Measurements from ENCODE around the gene MARVELD1.

The MARVELD1 gene

DNA sequence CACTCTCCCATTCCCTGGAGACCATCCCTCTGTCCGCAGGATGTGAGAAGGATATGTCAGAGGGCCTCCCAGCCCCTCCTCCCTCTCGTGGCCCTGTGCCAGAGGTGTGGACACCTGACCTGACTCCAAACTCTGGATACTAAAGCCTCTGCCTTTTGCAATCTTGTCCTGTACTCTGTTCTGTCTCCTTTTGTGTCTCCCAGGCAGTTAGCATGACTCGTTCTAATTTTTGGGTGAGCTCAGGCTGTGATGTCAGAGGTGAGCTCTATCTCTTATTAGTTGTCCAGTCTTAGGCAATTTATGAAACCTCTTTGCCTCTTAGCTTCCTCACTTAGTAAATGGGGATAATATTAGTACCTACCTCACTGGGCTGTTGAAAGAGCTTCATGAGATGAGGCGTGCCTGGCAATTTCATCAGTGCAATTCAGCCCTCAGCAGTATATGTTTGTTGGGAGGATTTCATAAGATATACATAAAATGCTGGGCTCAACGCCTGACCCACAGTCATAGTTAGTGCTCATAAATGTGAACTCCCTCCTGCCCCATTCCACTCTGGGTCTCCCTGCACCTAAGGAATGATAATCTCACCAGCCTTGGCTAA is 10.9 kb downstream of the MARVELD1 start:
- no peak for DNase-seq

DNA sequence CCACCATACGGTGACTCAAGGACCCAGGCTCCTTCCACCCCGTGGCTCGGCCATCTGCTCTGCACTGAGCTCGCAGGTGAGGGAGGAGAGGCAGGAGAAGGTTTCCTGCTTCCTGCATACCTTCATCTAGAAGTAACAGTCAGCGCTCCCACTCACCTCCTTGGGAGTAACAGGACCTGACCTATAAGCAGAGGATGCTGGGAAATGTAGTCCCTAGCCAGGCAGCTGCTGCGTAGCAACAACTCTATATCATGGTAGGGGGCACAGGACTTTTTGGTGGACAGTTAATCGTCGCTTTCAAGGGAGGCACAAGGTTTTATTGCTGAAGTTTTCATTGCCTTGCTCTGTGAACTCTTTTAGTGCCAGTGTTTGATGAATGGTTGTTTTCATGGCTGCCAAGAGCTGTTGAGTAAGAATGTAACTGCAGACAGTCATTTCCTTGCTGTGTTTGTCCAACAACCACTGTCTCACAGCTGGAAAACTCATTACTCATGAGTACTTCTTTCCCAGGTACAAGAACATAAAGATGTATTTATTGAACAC is 13.2 kb downstream of the MARVELD1 start:
- DNase-seq, result no peak

DNA sequence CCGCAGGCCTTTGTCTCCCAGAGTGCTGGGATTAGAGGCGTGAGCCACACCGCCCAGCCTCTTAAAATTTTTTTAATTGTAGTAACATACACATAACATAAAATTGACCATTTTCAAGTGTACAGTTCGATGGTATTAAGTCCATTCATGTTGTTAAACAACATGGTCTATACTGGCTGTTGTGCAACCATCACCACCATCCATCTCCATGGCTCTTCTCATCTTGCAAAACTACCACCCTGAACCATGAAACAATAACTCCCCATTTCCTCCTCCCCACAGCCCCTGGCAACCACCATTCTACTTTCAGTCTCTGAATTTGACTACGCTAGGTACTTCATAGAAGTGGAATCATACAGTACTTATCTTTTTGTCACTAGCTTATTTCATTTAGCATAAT is 15.5 kb downstream of the MARVELD1 start:
- no peak for DNase-seq

- DNase-seq, result peak; percentile 64
Observed at GRCh38 chr10:97731346-97732051, 18.0 kb downstream of the MARVELD1 start.

- DNase-seq, result no peak
Observed at GRCh38 chr10:97732052-97732359, 18.5 kb downstream of the MARVELD1 start.

DNA sequence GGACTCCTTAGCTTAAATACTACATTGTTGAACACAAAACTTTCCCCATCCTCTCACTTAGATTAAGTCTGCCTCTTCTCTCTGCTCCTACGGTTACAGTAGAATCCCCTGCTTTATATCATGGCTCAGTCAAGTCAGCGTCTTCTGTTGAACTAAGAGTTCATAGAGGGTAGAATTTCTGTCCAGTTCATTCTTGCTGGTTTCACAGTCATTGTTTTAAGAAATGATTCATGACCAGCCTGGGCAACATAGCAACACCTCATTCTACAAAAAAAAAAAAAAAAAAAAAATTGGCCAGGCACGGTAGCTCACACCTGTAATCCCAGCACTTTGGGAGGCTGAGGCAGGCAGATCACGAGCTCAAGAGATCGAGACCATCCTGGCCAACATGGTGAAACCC is 19.7 kb downstream of the MARVELD1 start:
- no peak for DNase-seq

DNA sequence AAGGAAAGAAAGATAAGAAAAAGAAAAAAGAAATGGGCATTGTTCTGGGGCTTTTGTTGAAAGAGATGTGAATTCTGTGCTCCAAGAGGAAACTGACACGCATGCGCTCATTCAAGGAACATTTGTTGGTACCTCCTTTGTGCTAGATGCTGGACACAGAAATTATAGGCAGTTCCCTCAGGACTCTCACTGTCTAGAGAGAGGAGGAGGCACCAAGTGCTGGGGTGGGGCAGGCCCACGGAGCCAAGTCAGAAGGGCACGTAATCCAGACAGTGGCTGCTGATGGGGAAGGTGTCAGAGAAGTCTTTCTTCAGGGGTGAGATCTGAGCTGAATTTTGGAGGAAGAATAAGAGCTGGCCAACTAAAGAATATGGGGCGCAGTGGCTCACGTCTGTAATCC is 20.5 kb downstream of the MARVELD1 start:
- no peak for DNase-seq

DNA sequence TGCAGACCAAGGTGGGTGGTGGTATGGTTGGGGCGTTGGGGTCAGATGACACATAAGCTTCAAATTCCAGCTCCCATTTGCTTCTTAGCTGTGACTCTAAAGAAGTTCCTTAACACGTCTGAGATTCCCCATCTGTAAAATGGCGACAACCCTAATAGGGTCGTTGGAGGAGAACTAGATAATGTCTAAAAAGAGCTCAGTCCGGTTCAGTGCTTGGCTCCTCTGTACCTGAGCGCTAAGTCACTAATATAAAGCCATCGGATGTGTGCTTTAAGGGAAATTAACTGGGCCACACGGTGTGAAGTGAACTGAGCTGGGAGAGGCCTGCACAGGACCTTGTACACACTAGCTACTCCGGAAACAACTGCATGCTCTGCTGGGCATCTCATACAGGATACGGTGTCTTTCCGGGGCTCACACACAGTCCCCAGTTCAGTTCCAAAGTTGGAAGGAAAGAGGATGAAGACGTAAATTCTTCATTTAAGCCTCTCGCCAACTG is 22.9 kb downstream of the MARVELD1 start:
- no peak for DNase-seq

DNA sequence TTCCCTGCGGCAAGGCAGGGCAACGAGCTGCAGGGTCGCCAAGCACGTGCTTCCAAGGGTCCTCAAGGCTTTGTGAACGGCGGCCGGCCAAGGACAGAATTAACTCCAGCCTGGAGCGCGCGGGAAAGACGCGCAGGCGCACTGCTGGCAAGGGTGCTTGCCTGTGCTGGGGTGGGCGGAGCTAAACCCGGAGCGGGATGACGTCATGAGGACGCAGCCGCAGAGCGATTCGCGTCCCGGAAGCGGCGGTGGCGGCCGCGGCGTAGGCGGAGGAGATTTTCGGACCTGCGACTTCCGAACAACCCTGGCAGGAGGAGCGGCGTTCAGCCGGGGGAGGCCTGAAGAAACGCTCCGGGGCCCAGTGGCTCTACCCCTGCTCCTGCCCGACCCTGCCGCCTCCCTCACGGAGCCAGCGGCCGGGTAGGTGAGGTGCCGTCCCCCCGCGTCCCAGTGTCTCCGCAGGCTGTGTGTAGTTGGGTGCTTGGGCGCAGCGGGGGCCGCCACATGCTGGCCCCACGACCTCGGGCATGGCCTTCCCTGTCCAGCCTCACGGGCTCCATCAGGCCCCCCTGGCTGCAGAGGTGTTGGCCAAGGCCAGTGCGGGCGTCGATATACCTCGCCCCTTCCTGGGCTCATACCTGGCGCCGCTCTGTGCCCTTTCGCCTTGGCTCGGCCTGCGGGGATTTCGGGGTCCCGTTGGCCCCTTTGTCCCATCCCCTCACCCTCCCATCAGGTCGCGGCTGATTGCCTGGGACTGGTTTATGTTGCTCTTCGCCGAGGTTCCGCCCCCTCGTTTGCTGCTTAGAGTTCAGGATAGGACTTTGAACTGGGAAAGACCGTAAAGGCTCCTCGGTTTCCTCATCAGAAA is 23.6 kb downstream of the MARVELD1 start, which contains the start of gene ZFYVE27:
ZFYVE27 (plus strand) TSS at position 227 of the 868 bp plus-strand sequence. CDS start 1,350 bp downstream, outside the sequence.
- peak; percentile 95 for DNase-seq

DNA sequence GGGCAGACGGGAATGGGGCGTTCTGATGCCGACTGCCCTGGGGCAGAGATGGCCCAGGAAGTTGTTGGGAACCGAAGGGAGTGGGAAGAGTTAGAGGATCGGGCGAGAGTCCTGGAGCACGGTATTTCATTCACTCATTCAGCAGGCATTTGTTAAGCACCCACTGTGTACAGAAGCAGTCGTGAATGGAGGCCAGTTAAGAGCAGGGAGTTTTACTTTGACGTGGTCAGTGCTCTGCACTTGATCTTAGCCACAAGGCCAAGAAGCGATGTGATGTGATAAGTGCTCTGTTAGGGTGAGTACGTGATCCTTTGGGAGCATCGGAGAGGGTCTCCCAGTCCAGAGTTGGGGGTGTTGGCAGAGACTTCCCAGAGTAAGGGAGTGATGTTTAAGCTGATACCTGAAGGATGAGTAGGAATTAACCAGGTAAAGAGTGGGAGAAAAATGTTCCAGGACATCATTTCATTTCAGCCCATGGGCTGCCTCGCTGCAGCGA is 24.3 kb downstream of the MARVELD1 start:
- peak; percentile 4 for DNase-seq

DNA sequence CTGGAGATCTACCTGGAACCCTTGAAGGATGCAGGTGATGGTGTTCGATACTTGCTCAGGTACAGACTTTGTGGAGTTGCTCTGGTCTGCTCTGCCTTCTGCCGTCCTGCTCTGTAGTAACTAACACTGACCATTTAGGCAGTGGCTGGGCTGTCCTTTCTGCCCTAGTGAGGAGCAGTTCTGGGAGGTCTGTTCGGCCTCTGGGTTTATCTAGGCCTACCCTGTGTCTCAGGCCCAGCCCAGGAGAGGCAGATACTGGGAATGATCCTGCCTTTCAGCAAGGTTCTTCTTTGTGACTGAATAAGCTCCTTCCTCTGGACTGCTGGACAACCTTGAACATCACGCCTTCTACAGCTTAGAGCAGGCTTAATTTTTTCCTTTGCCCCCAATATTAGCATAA is 25.1 kb downstream of the MARVELD1 start:
- DNase-seq, result no peak

GRCh38 chr10:97740613-97741012 is 27.1 kb downstream of the MARVELD1 start:
- DNase-seq, result no peak

DNA sequence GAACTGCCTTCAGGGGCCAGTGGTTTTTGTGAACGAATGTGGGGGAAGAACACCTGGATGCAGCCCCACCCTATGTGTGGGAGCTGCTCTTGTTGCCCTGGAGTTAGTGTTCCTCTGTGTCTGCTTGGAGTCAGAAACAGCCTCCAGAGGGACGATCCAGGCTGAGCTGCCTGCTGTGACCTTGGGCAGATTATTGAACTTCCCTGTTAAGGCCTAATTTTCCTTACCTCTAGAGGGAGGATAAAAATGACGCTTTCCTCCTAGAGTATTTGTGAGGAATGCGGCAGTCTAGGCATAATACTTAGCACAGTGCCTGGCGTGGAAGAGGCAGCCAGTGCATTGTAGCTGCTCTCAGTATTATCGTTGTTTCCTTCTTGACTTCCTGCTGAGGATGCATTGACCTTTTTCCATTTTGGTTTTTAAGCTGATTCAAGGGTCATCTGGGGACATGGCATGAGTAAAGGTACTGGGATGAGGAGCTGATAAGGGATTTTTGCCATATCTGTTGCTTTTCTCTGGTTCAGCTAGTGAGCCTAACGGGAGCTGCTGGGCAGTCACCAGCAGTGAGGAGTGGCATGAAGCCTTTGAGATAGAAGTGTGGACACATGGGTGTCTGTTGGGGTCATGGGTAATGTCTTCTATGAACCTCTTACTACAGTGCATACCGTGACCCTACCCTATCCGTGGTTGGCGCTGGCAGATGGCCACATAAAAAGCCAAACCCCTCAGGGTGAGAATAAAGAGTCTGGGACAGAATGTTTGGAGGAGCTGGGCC is 29.8 kb downstream of the MARVELD1 start:
- DNase-seq, result no peak

DNA sequence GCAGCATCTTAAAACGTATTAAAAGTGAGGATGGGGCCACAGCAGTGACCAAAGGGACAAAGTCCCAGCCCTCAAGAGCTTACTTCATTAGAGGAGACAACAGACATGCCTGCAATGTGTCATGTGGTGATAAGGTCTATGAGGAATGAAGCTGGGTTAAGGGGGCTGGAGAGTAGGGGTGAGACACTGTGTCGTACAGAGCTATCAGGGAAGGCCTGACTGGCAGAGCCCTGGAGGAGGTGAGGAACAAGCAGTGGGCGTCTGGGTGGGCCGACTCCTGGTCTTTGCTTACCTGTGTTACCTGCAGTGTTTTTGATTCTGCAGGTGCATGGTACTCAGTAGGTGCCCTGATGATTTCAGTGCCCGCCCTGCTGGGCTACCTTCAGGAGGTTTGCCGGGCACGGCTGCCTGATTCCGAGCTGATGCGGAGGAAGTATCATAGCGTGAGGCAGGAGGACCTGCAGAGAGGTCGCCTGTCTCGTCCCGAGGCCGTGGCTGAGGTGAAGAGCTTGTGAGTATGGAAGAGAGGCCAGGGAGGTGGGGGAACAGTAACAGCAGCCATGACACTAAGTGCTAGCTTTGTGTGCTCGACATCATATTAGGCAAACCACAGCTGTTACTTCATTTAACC is 31.0 kb downstream of the MARVELD1 start:
- no peak for DNase-seq

- DNase-seq, result no peak
Observed at GRCh38 chr10:97747573-97747972, 34.0 kb downstream of the MARVELD1 start.

GRCh38 chr10:97748116-97748515 is 34.6 kb downstream of the MARVELD1 start:
- DNase-seq, result no peak

DNA sequence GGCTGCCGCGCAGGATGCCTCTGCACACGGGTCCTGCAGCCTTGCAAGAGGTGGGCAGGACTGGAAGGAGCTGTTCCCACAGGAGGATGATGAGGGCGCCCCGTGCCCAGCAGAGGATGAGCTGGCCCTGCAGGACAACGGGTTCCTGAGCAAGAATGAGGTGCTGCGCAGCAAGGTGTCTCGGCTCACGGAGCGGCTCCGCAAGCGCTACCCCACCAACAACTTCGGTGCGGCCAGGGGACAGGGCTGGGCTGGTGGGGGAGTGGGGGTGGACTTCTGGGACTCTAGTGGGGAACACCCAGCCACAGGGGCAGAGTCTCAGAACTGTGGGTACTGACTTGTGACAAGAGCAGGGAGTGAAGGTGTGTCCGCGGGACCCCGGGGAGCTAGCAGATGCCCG is 39.4 kb downstream of the MARVELD1 start:
- no peak for DNase-seq

DNA sequence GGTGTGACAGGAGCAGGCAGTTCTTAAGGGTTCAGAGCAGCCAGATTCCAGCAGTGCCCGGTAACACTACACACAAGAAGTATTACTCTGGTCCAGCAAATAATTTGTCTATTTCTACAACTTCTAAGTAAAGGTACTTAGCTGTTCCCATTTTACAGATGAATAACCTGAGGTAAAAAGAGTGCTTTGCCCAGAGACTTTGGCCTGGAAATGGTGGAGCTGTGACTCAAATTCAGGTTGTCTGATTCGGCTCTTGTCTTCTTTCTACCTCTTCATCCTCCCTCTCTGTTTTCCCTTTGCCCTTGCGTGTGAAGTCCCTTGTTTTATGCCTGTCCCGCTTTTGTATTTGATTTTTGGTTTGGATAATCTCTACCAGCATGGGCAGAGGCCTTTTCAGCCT is 41.2 kb downstream of the MARVELD1 start:
- DNase-seq, result no peak

DNA sequence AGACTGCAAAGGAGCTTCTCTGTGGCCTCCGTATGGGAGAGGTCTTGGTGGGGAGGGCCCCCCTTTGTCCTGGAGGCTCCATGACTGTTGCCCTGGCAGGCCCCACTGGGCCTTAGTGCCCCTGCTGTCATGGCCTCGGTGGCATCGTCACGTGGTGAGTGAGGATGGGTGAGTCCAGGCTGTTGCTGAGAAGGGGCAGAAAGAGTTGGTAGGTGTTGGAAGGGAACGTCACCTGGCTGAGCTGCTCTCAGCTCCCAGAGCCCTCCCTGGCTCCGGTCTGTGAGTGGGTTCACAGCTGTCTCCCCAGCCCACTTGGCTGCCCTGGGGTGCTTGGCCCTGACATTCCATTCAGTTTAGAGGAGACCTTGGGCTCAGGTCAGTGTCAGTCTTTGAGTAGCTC is 42.2 kb downstream of the MARVELD1 start:
- DNase-seq, result no peak

DNA sequence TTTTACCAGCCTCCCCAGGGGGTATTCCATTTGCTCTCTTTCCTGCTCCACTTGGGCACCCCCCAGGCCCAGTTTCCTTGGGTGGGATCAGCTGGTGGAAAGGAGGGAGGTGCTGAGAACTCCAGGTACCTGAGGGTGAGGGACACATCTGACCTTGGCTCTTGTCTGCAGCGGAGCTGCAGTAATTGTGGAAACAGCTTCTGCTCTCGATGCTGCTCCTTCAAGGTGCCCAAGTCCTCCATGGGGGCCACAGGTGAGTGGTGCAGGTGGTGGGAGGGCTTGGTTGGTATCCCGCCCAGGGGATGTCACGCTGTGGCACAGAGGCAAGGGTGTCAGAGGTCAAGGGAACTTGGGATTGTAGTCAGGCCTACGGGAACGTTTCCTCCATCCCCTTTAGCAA is 43.9 kb downstream of the MARVELD1 start:
- no peak for DNase-seq

- DNase-seq, result peak; percentile 49
Observed at GRCh38 chr10:97759158-97759887, 45.8 kb downstream of the MARVELD1 start.

Data from CD4-positive, alpha-beta T cell treated with Interleukin-21 for 1 hour (primary cell).